ENCODE results near the gene P3H2.

DNA sequence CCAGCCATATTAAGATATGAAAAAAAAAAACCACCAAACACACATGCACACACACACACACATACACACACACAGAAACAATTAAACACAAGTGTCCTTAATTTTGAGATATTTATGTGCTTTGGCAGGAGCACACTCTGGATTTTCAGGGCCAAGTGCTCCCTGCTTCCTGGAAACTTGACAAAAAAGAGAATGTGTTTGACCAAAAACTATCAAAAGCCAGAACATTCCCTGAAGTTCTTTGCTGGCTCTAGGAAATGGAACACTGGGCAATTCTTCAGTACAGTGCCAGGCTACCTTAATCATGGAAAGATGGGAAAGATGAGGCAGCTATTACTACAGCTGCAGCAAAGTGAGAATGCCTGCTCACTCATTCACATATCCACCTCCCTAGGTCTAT lies 44.6 kb downstream of the P3H2 start:
- TF ChIP-seq, protein P1, sequence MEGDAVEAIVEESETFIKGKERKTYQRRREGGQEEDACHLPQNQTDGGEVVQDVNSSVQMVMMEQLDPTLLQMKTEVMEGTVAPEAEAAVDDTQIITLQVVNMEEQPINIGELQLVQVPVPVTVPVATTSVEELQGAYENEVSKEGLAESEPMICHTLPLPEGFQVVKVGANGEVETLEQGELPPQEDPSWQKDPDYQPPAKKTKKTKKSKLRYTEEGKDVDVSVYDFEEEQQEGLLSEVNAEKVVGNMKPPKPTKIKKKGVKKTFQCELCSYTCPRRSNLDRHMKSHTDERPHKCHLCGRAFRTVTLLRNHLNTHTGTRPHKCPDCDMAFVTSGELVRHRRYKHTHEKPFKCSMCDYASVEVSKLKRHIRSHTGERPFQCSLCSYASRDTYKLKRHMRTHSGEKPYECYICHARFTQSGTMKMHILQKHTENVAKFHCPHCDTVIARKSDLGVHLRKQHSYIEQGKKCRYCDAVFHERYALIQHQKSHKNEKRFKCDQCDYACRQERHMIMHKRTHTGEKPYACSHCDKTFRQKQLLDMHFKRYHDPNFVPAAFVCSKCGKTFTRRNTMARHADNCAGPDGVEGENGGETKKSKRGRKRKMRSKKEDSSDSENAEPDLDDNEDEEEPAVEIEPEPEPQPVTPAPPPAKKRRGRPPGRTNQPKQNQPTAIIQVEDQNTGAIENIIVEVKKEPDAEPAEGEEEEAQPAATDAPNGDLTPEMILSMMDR (IDR thresholded peaks at IDR 0.05) = no peak
- no peak for TF ChIP-seq POLR2A (IDR thresholded peaks at IDR 0.05)

All from thyroid gland (tissue), 4 donors.